ENCODE results near the gene IFT88.

DNA sequence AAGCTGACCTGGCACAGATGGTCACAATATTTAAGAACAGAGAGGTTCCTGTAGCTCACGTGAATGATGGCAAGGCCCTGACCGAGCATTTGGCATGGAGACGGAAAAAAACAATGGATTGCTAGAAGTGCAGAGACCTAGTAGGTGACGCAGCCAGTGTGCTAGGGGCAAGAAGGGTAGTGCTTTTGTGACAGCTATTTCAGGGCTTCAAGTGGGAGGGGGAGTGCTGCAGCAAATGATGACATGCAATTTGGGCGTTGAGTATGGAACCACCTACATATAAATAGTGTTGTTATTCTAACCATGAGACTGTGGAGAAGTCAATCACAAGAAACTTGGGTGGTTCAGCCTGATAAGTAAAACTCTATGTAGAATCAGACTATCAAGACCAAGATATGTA lies 70.9 kb downstream of the IFT88 start:
- TF ChIP-seq CTCF (conservative IDR thresholded peaks at IDR 0.05; ENCODE audit: low read depth, low read length) (no peak), EZH2 (IDR thresholded peaks at IDR 0.05; ENCODE audit: borderline replicate concordance, low read depth, low read length, poor library complexity, severe bottlenecking) (no peak)
